Parathyroid adenoma (tissue), 2 donors: ENCODE data around the gene PTPRD.

ENCODE experiments used
- H2AFZ ChIP-seq: fragments of 300-600 bp; sonication (generic); one replicate; pipeline ENCODE4 v1.7.0; 2017; ENCODE audit warnings: antibody characterized with exemption, mild to moderate bottlenecking
- H3K27ac ChIP-seq: fragments of 300-600 bp; sonication (generic); one replicate; pipeline ENCODE4 v1.7.0; 2017
- H3K27me3 ChIP-seq: fragments of 300-600 bp; sonication (generic); one replicate; pipeline ENCODE4 v1.7.0; 2017; ENCODE audit warnings: low read length; ENCODE audit not compliant: control insufficient read depth, insufficient read depth
- H3K36me3 ChIP-seq: fragments of 300-600 bp; sonication (generic); one replicate; pipeline ENCODE4 v1.7.0; 2017; ENCODE audit warnings: low read length; ENCODE audit not compliant: control insufficient read depth, insufficient read depth
- H3K4me1 ChIP-seq: fragments of 300-600 bp; sonication (generic); one replicate; pipeline ENCODE4 v1.7.0; 2017; ENCODE audit warnings: control low read depth
- H3K4me2 ChIP-seq: fragments of 300-600 bp; sonication (generic); one replicate; pipeline ENCODE4 v1.7.0; 2017; ENCODE audit warnings: low read length
- H3K4me3 ChIP-seq: fragments of 300-600 bp; sonication (generic); one replicate; pipeline ENCODE4 v1.7.0; 2017; ENCODE audit warnings: low read depth, low read length
- H3K79me2 ChIP-seq: fragments of 300-600 bp; sonication (generic); one replicate; pipeline ENCODE4 v1.7.0; 2017; ENCODE audit warnings: control low read depth
- H3K9ac ChIP-seq: fragments of 300-600 bp; sonication (generic); one replicate; pipeline ENCODE4 v1.7.0; 2017; ENCODE audit warnings: mild to moderate bottlenecking
- H3K9me3 ChIP-seq: fragments of 300-600 bp; sonication (generic); one replicate; pipeline ENCODE4 v1.7.0; 2017; ENCODE audit warnings: low read length; ENCODE audit not compliant: control insufficient read depth
- CTCF ChIP-seq: fragments of 300-600 bp; sonication (generic); IDR thresholded peaks from one replicate; pipeline ENCODE4 v1.7.0; 2017; ENCODE audit warnings: antibody characterized with exemption, mild to moderate bottlenecking
- donor health status: primary hyperparathyroidism.

Gene PTPRD

GRCh38 chr9:8309258-8309657 lies 2303.5 kb downstream of the PTPRD start:
- H3K4me3 ChIP-seq = no peak overlapping the region
- H3K36me3 ChIP-seq = no peaks in the 10 kb centered on the region
- no peak for TF ChIP-seq CTCF
- no peak overlapping the region for H3K9ac ChIP-seq
- H3K79me2 ChIP-seq = no peaks in the 10 kb centered on the region
- H3K27ac ChIP-seq = no peak overlapping the region
- no peak overlapping the region for H3K4me2 ChIP-seq
- no peaks in the 10 kb centered on the region for H3K4me1 ChIP-seq
- H3K9me3 ChIP-seq = no peaks in the 10 kb centered on the region
- no peak overlapping the region for H2AFZ ChIP-seq
- no peaks in the 10 kb centered on the region for H3K27me3 ChIP-seq

GRCh38 chr9:8304720-8305119 lies 2308.1 kb downstream of the PTPRD start:
- Histone ChIP-seq H3K9ac (no peak overlapping the region), H3K4me3 (no peak overlapping the region)
- no peak for TF ChIP-seq CTCF

GRCh38 chr9:8301296-8301695 lies 2311.5 kb downstream of the PTPRD start:
- no peaks in the 10 kb centered on the region for H3K79me2 ChIP-seq
- no peak overlapping the region for H2AFZ ChIP-seq
- TF ChIP-seq CTCF = no peak
- no peak overlapping the region for H3K9ac ChIP-seq
- no peaks in the 10 kb centered on the region for H3K9me3 ChIP-seq
- no peaks in the 10 kb centered on the region for H3K36me3 ChIP-seq
- no peaks in the 10 kb centered on the region for H3K4me1 ChIP-seq
- no peaks in the 10 kb centered on the region for H3K27me3 ChIP-seq
- H3K27ac ChIP-seq = no peak overlapping the region
- H3K4me2 ChIP-seq = no peak overlapping the region
- no peak overlapping the region for H3K4me3 ChIP-seq

More at GRCh38 chr9:8304720-8305119, 2308.1 kb downstream of the PTPRD start:
- Histone ChIP-seq H3K79me2 (no peaks in the 10 kb centered on the region), H2AFZ (no peak overlapping the region), H3K9me3 (no peaks in the 10 kb centered on the region), H3K4me2 (no peak overlapping the region), H3K36me3 (no peaks in the 10 kb centered on the region), H3K27ac (no peak overlapping the region), H3K4me1 (no peaks in the 10 kb centered on the region), H3K27me3 (no peaks in the 10 kb centered on the region)

GRCh38 chr9:8297047-8297446 lies 2315.8 kb downstream of the PTPRD start:
- Histone ChIP-seq H2AFZ (no peak overlapping the region), H3K36me3 (no peaks in the 10 kb centered on the region), H3K79me2 (no peaks in the 10 kb centered on the region), H3K9ac (no peak overlapping the region), H3K9me3 (no peaks in the 10 kb centered on the region), H3K4me2 (no peak overlapping the region), H3K4me1 (no peaks in the 10 kb centered on the region), H3K4me3 (no peak overlapping the region), H3K27me3 (no peaks in the 10 kb centered on the region), H3K27ac (no peak overlapping the region)
- no peak for TF ChIP-seq CTCF

- Histone ChIP-seq H3K9ac (no peak overlapping the region), H3K79me2 (no peaks in the 10 kb centered on the region), H3K4me2 (no peak overlapping the region), H3K27ac (no peak overlapping the region), H3K9me3 (no peaks in the 10 kb centered on the region), H2AFZ (no peak overlapping the region), H3K4me3 (no peak overlapping the region), H3K27me3 (no peaks in the 10 kb centered on the region), H3K4me1 (no peaks in the 10 kb centered on the region), H3K36me3 (no peaks in the 10 kb centered on the region)
- TF ChIP-seq CTCF = no peak
Measured at GRCh38 chr9:8292657-8293056, 2320.1 kb downstream of the PTPRD start.
